ENCODE measurements around the gene DDX55.
"Not testable (repeated sequence)": the region's sequence is repeated elsewhere in the genome, so short reads cannot be mapped to it uniquely, and the experiment has no call there.

The DDX55 gene

GRCh38 chr12:123601602-123602489 lies at the start of gene DDX55:
Gene DDX55, plus strand, starts transcription at chr12:123602099. Its CDS starts 50 bp downstream, at chr12:123602149.
- no peak for FAIRE-seq

- not testable (repeated sequence) for FAIRE-seq
Measured at GRCh38 chr12:123554136-123554535, 47.8 kb upstream of the DDX55 start.

- not testable (repeated sequence) for FAIRE-seq
Measured at GRCh38 chr12:123554843-123555242, 47.1 kb upstream of the DDX55 start.

- FAIRE-seq: not testable (repeated sequence)
Measured at GRCh38 chr12:123558487-123558886, 43.4 kb upstream of the DDX55 start.

- FAIRE-seq: no peak
Measured at GRCh38 chr12:123559468-123559867, 42.4 kb upstream of the DDX55 start.

- no peak for FAIRE-seq
Measured at GRCh38 chr12:123571343-123571813, 30.5 kb upstream of the DDX55 start.

GRCh38 chr12:123572391-123572790 lies 29.5 kb upstream of the DDX55 start:
- FAIRE-seq: no peak

- FAIRE-seq: no peak
Measured at GRCh38 chr12:123573870-123574269, 28.0 kb upstream of the DDX55 start.

GRCh38 chr12:123576611-123577010 lies 25.3 kb upstream of the DDX55 start:
- no peak for FAIRE-seq

GRCh38 chr12:123578243-123578642 lies 23.7 kb upstream of the DDX55 start:
- FAIRE-seq: no peak

- not testable (repeated sequence) for FAIRE-seq
Measured at GRCh38 chr12:123578829-123579228, 23.1 kb upstream of the DDX55 start.

- FAIRE-seq: no peak
Measured at GRCh38 chr12:123580772-123581171, 21.1 kb upstream of the DDX55 start.

GRCh38 chr12:123591702-123592481 lies 10.0 kb upstream of the DDX55 start:
- no peak for FAIRE-seq

- FAIRE-seq: no peak
Measured at GRCh38 chr12:123595729-123596128, 6.2 kb upstream of the DDX55 start.

- FAIRE-seq: no peak
Measured at GRCh38 chr12:123597100-123597499, 4.8 kb upstream of the DDX55 start.

- no peak for FAIRE-seq
Measured at GRCh38 chr12:123598522-123598921, 3.4 kb upstream of the DDX55 start.

GRCh38 chr12:123599310-123599709 lies 2.6 kb upstream of the DDX55 start:
- FAIRE-seq: no peak

GRCh38 chr12:123599721-123600120 lies 2.2 kb upstream of the DDX55 start:
- FAIRE-seq: no peak

GRCh38 chr12:123602651-123603195 lies 824 bp downstream of the DDX55 start:
- no peak for FAIRE-seq

- not testable (repeated sequence) for FAIRE-seq
Measured at GRCh38 chr12:123603495-123603894, 1.6 kb downstream of the DDX55 start.

- no peak for FAIRE-seq
Measured at GRCh38 chr12:123607756-123608155, 5.9 kb downstream of the DDX55 start.

GRCh38 chr12:123608182-123608581 lies 6.3 kb downstream of the DDX55 start:
- FAIRE-seq: no peak

- no peak for FAIRE-seq
Measured at GRCh38 chr12:123614110-123614509, 12.2 kb downstream of the DDX55 start.
